GM19023 (cell line): ENCODE results near the gene BMS1.
"Not testable (repeated sequence)": the region's sequence is repeated elsewhere in the genome, so short reads cannot be mapped to it uniquely, and the experiment has no call there.

Experiments
- ATAC-seq: cut with Tn5 transposase; IDR thresholded peaks from one replicate; pipeline ENCODE4 v1.9.1; 2021; ENCODE audit warnings: mild to moderate bottlenecking, moderate library complexity; ENCODE audit not compliant: unreplicated experiment

The BMS1 gene

GRCh38 chr10:42862801-42863200 is 80.2 kb downstream of the BMS1 start:
- ATAC-seq = not testable (repeated sequence)

- ATAC-seq = no peak
These were observed 82.0 kb downstream of the BMS1 start for GRCh38 chr10:42864575-42864974.

DNA sequence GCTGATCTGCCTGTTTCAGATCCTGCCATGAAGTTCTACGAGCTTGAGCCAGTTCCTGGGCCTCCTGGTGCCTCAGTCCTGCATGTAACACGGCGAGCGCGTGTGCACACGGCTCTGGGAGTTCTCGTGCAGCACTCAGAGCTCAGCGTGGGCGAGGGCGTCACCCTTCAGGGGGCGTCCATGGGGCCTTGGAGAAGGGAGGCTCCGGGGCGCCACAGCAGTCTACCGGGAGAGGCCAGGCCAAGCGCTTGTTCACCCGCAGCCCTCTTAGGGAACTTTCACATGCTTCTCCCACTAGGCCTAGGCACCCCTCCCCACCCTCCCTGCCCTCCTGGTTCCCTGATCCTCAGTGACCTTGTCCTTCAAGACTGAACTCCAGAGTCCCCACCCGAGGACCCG is 83.1 kb downstream of the BMS1 start:
- no peak for ATAC-seq

GRCh38 chr10:42866115-42866995 is 83.8 kb downstream of the BMS1 start:
- peak; percentile 85 for ATAC-seq

GRCh38 chr10:42867571-42867970 is 85.0 kb downstream of the BMS1 start:
- ATAC-seq = no peak

DNA sequence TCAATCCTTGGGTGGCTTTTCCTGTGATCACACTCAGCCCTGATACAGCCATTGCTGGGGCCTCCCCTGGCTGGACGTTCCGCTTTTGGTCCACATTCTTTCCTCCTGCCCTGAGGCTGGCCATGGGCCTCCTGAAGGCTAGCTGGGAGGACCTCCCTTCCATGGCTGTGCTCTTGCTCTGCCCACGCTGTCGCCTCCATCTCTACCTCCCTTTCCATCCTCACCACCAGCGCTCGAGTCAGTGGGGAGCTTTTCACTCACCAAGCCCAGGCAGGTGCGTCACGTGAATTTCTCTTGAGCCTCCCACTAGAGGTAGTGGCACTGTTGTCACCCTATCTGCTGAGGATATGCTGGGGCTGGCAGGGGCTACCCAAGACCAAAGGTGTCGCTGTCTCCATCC is 85.9 kb downstream of the BMS1 start:
- ATAC-seq = no peak

DNA sequence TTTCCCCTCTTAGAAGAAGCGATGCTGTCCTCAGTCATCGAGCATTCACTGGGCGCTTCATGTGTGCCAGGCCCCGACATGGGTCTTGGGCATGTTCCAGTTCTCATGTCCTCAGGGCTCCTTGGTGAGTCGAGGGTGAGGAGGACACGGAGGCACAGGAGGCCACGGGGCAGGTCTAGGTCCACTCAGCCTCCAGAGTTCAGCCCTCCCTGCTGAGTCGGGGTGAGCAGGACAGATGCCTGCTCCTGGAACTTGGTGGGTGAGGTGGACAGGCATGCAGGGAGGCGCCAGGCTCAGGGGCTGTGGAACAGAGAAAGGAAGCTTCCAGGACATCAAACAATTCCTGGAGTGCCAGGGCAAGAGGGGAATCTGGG is 87.4 kb downstream of the BMS1 start:
- ATAC-seq = no peak

- not testable (repeated sequence) for ATAC-seq
These were observed 88.6 kb downstream of the BMS1 start for GRCh38 chr10:42871138-42871641.

DNA sequence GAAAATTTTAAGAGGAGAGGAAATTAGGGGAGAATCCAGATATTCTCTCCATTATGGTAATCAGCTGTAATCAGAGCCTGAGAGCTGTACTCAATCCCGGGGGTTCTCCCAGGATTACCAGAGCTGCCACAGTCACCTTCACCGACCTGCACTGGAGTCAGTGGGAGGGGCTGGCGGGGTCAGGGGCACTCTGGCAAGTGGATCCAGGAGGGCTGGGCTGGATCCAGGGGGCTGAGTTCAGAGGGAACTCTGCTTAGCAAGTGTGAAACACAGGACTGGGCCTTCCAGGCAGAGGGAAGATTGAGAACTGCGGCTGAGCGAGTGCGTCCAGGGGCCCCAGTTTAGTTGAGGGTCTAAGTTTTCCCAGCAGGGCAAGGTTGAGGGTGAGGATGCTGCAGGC is 89.2 kb downstream of the BMS1 start:
- no peak for ATAC-seq

DNA sequence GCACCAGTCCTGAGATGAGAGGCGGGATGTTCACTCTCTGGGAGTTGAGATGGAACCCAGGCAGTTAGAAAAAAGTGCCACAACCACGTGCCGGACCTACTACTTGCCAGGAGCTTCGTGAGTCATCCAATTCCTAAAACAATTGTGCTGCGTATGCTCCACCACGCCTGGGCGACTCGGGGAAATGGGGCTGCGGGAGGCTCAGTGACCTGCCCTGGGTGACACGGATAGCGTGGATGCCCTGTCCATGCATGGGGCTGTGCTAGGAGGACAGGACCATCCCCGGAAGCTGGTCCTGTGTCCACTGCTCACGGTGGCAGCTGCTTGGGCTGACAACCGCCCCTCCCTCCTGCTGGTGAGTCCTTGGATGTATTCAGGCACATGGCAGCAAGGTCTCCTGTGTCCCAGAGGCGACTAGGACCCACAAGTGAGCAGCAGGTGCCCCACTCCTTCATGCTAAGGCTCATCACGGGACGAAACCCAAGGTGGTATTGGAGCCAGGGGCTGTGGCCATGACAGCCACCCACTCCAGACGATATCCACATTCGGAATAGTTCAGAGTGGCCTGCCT is 90.4 kb downstream of the BMS1 start:
- ATAC-seq = no peak

GRCh38 chr10:42874713-42875387 is 92.3 kb downstream of the BMS1 start:
- no peak for ATAC-seq

DNA sequence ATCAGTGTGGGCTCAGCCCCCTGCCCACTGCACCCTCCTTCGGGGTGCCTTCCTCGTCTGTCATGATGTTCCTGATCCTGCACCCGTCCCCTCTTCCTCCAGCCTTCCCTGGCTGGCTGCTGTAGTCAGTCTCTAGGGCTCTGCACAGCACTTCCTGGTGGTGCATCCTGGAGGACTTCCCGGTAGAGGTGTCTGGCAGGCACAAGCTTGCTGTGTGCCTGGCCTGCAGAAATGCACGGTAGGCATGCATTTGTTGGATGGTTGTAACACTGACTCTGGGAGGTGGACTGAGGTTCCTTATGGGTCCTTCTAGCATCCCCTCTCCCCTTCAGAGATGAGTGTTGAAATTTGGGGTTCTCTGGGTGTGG is 92.8 kb downstream of the BMS1 start:
- no peak for ATAC-seq

GRCh38 chr10:42875798-42876341 is 93.3 kb downstream of the BMS1 start:
- ATAC-seq = no peak

- no peak for ATAC-seq
These were observed 93.9 kb downstream of the BMS1 start for GRCh38 chr10:42876476-42876875.

DNA sequence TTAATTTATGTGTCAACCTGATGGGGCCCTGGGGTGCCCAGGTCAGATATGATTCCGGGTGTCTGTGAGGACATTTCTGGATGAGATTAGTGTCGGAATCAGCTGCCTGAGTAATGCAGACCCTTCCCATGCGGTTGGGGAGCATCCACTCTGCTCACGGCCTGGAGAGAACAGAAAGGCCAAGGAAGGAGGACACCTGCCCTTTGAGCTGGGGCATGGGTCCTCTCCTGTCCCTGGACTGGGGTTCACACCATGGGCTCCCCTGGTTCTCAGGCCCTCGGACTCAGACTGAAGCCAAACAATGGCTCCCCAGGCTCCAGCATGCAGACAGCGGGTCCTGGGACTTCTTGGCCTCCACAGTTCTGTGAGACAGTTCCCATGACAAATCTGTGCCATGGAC is 94.3 kb downstream of the BMS1 start:
- no peak for ATAC-seq

GRCh38 chr10:42877496-42878030 is 95.0 kb downstream of the BMS1 start:
- ATAC-seq = no peak

- no peak for ATAC-seq
These were observed 95.7 kb downstream of the BMS1 start for GRCh38 chr10:42878134-42878820.

GRCh38 chr10:42878821-42879195 is 96.2 kb downstream of the BMS1 start:
- no peak for ATAC-seq

GRCh38 chr10:42879380-42880254 is 97.0 kb downstream of the BMS1 start:
- ATAC-seq = no peak

DNA sequence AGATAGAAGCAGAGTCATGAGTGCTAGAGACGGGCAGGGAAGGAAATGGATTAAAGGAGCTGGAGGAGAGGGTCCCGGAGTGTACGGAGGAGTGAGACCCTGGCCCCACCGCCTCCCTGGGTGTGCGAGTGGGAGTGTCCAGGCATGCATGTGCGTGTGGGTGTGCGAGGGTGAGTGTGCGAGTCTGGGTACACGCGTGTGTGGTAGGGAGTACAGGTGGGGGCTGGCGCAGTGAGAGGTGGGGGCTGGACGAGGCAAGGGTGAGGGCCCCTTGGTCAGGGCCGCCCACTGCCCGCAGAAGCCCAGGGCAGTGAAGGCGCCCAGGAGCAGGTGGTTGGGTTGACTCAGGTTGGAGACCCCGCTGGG is 97.6 kb downstream of the BMS1 start:
- ATAC-seq = no peak
